ENCODE data around the gene POU6F2. TPM values are rescaled to one million over a fixed set of nuclear protein-coding genes. Genes with fewer than 3 reads are reported as not detected.

Gene POU6F2
- total RNA-seq, 1 experiment from 2014 or later, result 2.9 TPM

- H3K9me3 Mint-ChIP-seq, result no peaks in the 10 kb centered on the region
- H3K4me3 Mint-ChIP-seq, result no peak overlapping the region
- CTCF ChIA-PET, result no interaction called here
- no peaks in the 10 kb centered on the region for H3K36me3 Mint-ChIP-seq
- H3K27me3 Mint-ChIP-seq (ENCODE audit: low read depth), result peaks cover 3% of the 10 kb centered on the region
- POLR2A ChIA-PET, result no interaction called here
- peaks cover 55% of the 10 kb centered on the region for H3K4me1 Mint-ChIP-seq
- no peak overlapping the region for H3K27ac Mint-ChIP-seq
- TF ChIP-seq NFYB (CRISPR knock-in tag; conservative IDR thresholded peaks at IDR 0.05; ENCODE audit: low read depth), result no peak
- TF ChIP-seq, protein P1, sequence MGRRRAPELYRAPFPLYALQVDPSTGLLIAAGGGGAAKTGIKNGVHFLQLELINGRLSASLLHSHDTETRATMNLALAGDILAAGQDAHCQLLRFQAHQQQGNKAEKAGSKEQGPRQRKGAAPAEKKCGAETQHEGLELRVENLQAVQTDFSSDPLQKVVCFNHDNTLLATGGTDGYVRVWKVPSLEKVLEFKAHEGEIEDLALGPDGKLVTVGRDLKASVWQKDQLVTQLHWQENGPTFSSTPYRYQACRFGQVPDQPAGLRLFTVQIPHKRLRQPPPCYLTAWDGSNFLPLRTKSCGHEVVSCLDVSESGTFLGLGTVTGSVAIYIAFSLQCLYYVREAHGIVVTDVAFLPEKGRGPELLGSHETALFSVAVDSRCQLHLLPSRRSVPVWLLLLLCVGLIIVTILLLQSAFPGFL (CRISPR knock-in tag; IDR thresholded peaks at IDR 0.05; ENCODE audit: borderline replicate concordance), result no peak
- no peak for TF ChIP-seq FOXP1 (CRISPR knock-in tag; IDR thresholded peaks at IDR 0.05; ENCODE audit: borderline replicate concordance)
- TF ChIP-seq MXD4 (CRISPR knock-in tag; IDR thresholded peaks at IDR 0.05; ENCODE audit: borderline replicate concordance), result no peak
- no peak for TF ChIP-seq MLX (CRISPR knock-in tag; IDR thresholded peaks at IDR 0.05)
- no peak for TF ChIP-seq ZNF416 (CRISPR knock-in tag; IDR thresholded peaks at IDR 0.05)
- TF ChIP-seq ZNF423 (CRISPR knock-in tag; IDR thresholded peaks at IDR 0.05), result no peak
- TF ChIP-seq GABPB1 (CRISPR knock-in tag; IDR thresholded peaks at IDR 0.05), result no peak
- TF ChIP-seq, protein P2, sequence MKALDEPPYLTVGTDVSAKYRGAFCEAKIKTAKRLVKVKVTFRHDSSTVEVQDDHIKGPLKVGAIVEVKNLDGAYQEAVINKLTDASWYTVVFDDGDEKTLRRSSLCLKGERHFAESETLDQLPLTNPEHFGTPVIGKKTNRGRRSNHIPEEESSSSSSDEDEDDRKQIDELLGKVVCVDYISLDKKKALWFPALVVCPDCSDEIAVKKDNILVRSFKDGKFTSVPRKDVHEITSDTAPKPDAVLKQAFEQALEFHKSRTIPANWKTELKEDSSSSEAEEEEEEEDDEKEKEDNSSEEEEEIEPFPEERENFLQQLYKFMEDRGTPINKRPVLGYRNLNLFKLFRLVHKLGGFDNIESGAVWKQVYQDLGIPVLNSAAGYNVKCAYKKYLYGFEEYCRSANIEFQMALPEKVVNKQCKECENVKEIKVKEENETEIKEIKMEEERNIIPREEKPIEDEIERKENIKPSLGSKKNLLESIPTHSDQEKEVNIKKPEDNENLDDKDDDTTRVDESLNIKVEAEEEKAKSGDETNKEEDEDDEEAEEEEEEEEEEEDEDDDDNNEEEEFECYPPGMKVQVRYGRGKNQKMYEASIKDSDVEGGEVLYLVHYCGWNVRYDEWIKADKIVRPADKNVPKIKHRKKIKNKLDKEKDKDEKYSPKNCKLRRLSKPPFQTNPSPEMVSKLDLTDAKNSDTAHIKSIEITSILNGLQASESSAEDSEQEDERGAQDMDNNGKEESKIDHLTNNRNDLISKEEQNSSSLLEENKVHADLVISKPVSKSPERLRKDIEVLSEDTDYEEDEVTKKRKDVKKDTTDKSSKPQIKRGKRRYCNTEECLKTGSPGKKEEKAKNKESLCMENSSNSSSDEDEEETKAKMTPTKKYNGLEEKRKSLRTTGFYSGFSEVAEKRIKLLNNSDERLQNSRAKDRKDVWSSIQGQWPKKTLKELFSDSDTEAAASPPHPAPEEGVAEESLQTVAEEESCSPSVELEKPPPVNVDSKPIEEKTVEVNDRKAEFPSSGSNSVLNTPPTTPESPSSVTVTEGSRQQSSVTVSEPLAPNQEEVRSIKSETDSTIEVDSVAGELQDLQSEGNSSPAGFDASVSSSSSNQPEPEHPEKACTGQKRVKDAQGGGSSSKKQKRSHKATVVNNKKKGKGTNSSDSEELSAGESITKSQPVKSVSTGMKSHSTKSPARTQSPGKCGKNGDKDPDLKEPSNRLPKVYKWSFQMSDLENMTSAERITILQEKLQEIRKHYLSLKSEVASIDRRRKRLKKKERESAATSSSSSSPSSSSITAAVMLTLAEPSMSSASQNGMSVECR (CRISPR knock-in tag; IDR thresholded peaks at IDR 0.05; ENCODE audit: borderline replicate concordance), result no peak
- no peak for TF ChIP-seq TEAD4 (CRISPR knock-in tag; IDR thresholded peaks at IDR 0.05)
- TF ChIP-seq MYBL2 (CRISPR knock-in tag; IDR thresholded peaks at IDR 0.05), result no peak
- no peak for TF ChIP-seq ZNF396 (CRISPR knock-in tag; IDR thresholded peaks at IDR 0.05; ENCODE audit: borderline replicate concordance)
- no peak for TF ChIP-seq NR2C2 (CRISPR knock-in tag; IDR thresholded peaks at IDR 0.05)
- TF ChIP-seq JUN (CRISPR knock-in tag; IDR thresholded peaks at IDR 0.05), result no peak
- TF ChIP-seq ZBTB21 (CRISPR knock-in tag; IDR thresholded peaks at IDR 0.05; ENCODE audit: borderline replicate concordance), result no peak
- ATAC-seq, result no peak
- no peak for DNase-seq (ENCODE audit: low spot score)
Observed at GRCh38 chr7:39084349-39084748, 106.6 kb downstream of the POU6F2 start.

DNA sequence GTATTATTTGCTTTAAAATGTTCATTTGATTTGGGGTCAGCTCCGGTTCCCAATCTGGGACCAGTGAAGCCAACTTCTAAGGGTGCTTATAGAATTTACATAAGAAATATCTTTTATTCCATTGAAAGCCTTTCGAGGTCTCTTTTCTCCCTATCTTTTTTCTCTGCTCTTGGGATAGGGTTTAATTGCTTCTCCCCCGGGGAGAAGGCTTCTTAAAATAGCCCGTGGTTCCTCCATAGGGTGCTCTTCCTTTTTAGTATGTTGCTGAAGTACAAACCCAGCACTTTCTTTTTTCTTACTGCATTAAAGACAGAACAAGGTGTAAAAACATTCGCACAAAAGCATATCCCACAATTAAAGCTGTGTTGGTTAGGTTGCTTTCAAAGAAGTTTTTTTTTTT lies 107.5 kb downstream of the POU6F2 start:
- ChIA-PET POLR2A (no interaction called here), CTCF (interaction anchor here (0.6 to 1.0 kb wide), 3 partner anchors 12 to 421 kb away, joined by 3 to 6 read pairs (median 4); no protein-coding TSS in a partner anchor)
- peaks cover 3% of the 10 kb centered on the region for H3K27me3 Mint-ChIP-seq (ENCODE audit: low read depth)
- H3K9me3 Mint-ChIP-seq, result no peaks in the 10 kb centered on the region
- peaks cover 55% of the 10 kb centered on the region for H3K4me1 Mint-ChIP-seq
- no peak for DNase-seq (ENCODE audit: low spot score)
- no peak for TF ChIP-seq ZNF423 (CRISPR knock-in tag; IDR thresholded peaks at IDR 0.05)
- TF ChIP-seq, protein P3, sequence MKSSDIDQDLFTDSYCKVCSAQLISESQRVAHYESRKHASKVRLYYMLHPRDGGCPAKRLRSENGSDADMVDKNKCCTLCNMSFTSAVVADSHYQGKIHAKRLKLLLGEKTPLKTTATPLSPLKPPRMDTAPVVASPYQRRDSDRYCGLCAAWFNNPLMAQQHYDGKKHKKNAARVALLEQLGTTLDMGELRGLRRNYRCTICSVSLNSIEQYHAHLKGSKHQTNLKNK (CRISPR knock-in tag; IDR thresholded peaks at IDR 0.05), result no peak
- no peak for TF ChIP-seq GABPB1 (CRISPR knock-in tag; IDR thresholded peaks at IDR 0.05)
- no peak for TF ChIP-seq SMAD4 (CRISPR knock-in tag; IDR thresholded peaks at IDR 0.05)
- no peak for TF ChIP-seq JAZF1 (CRISPR knock-in tag; IDR thresholded peaks at IDR 0.05)
- no peak for TF ChIP-seq SP1 (CRISPR knock-in tag; conservative IDR thresholded peaks at IDR 0.05)
- TF ChIP-seq, protein P4, sequence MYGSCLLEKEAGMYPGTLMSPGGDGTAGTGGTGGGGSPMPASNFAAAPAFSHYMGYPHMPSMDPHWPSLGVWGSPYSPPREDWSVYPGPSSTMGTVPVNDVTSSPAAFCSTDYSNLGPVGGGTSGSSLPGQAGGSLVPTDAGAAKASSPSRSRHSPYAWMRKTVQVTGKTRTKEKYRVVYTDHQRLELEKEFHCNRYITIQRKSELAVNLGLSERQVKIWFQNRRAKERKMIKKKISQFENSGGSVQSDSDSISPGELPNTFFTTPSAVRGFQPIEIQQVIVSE (CRISPR knock-in tag; IDR thresholded peaks at IDR 0.05; ENCODE audit: borderline replicate concordance), result no peak
- no peak for TF ChIP-seq IRF1 (CRISPR knock-in tag; IDR thresholded peaks at IDR 0.05)
- no peak for TF ChIP-seq RORB (CRISPR knock-in tag; IDR thresholded peaks at IDR 0.05)
- TF ChIP-seq RELA (CRISPR knock-in tag; IDR thresholded peaks at IDR 0.05; ENCODE audit: borderline replicate concordance), result no peak
- no peak for TF ChIP-seq ZNF219 (CRISPR knock-in tag; IDR thresholded peaks at IDR 0.05; ENCODE audit: borderline replicate concordance)
- H3K4me3 Mint-ChIP-seq, result peak overlapping the region; percentile 58
- H3K27ac Mint-ChIP-seq, result no peak overlapping the region
- no peak for ATAC-seq
- no peaks in the 10 kb centered on the region for H3K36me3 Mint-ChIP-seq
